ENCODE results near the gene STAB1. TPM values are rescaled to one million over a fixed set of nuclear protein-coding genes. Genes with fewer than 3 reads are reported as not detected.

STAB1 gene
- total and polyA plus RNA-seq, 2 experiments from 2014 or later: 3.0 to 4.6 TPM

- TF ChIP-seq CTCF (IDR thresholded peaks at IDR 0.05; ENCODE audit: poor library complexity) (no peak), EZH2 (IDR thresholded peaks at IDR 0.05; ENCODE audit: borderline replicate concordance) (no peak), EZH2phosphoT487 (IDR thresholded peaks at IDR 0.05; ENCODE audit: low read depth, severe bottlenecking, unreplicated experiment) (no peak)
- H3K27me3 ChIP-seq: no peaks in the 10 kb centered on the region
- H3K36me3 ChIP-seq (replicated peaks; ENCODE audit: insufficient read depth, low read depth): no peaks in the 10 kb centered on the region
- peak overlapping the region; percentile 62 for H3K27ac ChIP-seq
- no peak for DNase-seq (ENCODE audit: low spot score)
- H3K79me2 ChIP-seq: peaks cover 48% of the 10 kb centered on the region
- H3K4me2 ChIP-seq: peak overlapping the region; percentile 94
- peaks cover 5% of the 10 kb centered on the region for H4K20me1 ChIP-seq (ENCODE audit: insufficient read depth, poor library complexity, severe bottlenecking)
- 79% methylated on average over 12 of the region's 12 CpGs for WGBS (ENCODE audit: low lambda C conversion rate, missing lambda C conversion rate)
- no peak overlapping the region for H3K4me3 ChIP-seq
- no peaks in the 10 kb centered on the region for H3K9me2 ChIP-seq (replicated peaks; ENCODE audit: insufficient read depth)
- peaks cover 41% of the 10 kb centered on the region for H3K4me1 ChIP-seq (ENCODE audit: insufficient read depth)
- H2AFZ ChIP-seq: no peak overlapping the region
- no peaks in the 10 kb centered on the region for H3K9me3 ChIP-seq (ENCODE audit: low read depth)
Measured at GRCh38 chr3:52529376-52530333, 34.5 kb downstream of the STAB1 start.

DNA sequence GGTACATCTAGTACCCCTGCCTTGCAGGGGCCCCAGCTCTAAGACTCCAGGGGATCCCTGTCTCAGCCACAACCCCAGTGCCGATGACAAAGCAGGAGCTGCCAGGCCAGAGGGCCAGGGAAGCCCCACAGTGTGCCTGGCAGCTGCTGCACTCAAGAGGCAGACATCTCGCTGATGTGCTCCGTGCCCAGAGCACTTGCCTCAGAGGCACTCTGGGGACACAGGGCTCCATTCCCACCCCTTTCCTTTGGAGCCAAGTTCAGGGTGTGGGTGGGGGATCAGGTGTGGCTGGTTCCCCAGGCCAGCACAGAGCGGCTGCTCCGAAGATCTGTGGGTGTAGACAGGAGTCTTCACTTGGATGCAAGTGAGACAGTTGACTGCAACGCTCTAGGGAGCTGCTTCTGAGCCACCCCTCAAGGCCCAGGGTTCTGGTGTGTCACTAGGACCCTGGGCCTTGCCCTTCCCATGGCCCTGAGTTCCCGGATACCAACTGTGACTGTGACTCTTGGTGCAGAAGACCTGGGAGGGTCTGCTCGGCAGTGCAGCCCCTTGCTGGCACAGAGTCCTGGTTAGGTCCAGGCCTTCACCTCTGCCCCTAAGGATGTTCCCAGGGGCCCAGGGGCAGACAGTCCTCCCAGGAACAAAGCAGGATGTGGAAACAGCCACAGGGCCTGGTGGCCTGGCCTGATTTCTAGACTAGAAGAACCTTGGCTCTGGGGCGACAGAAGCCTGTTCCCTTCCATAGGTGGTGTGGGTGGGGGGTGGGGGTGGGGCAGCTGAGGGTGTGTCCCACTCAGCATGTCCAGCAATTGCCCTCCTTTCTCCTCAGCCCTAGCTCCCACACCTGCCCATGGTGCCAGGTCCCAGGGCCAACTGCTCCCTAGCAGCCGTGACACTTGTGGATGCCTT, 36.0 kb downstream of the STAB1 start:
- Histone ChIP-seq H3K27me3 (no peaks in the 10 kb centered on the region), H2AFZ (no peak overlapping the region), H3K27ac (peak overlapping the region; percentile 72), H3K4me1 (ENCODE audit: insufficient read depth) (peaks cover 52% of the 10 kb centered on the region), H3K4me2 (peak overlapping the region; percentile 94), H3K9me2 (replicated peaks; ENCODE audit: insufficient read depth) (no peaks in the 10 kb centered on the region), H3K79me2 (peaks cover 53% of the 10 kb centered on the region), H4K20me1 (ENCODE audit: insufficient read depth, poor library complexity, severe bottlenecking) (peaks cover 5% of the 10 kb centered on the region), H3K36me3 (replicated peaks; ENCODE audit: insufficient read depth, low read depth) (no peaks in the 10 kb centered on the region), H3K4me3 (no peak overlapping the region), H3K9me3 (ENCODE audit: low read depth) (no peaks in the 10 kb centered on the region)
- DNase-seq (ENCODE audit: low spot score): no peak
- no peak for TF ChIP-seq EZH2 (IDR thresholded peaks at IDR 0.05; ENCODE audit: borderline replicate concordance)
- no peak for TF ChIP-seq EZH2phosphoT487 (IDR thresholded peaks at IDR 0.05; ENCODE audit: low read depth, severe bottlenecking, unreplicated experiment)
- no peak for TF ChIP-seq CTCF (IDR thresholded peaks at IDR 0.05; ENCODE audit: poor library complexity)
- WGBS (ENCODE audit: low lambda C conversion rate, missing lambda C conversion rate): 93% methylated on average over 10 of the region's 10 CpGs

- Histone ChIP-seq H3K9me2 (replicated peaks; ENCODE audit: insufficient read depth) (no peaks in the 10 kb centered on the region), H3K4me3 (no peak overlapping the region), H3K4me1 (ENCODE audit: insufficient read depth) (peaks cover 48% of the 10 kb centered on the region), H3K27me3 (no peaks in the 10 kb centered on the region), H3K9me3 (ENCODE audit: low read depth) (no peaks in the 10 kb centered on the region), H3K27ac (peak overlapping the region; percentile 72), H3K79me2 (peaks cover 53% of the 10 kb centered on the region), H4K20me1 (ENCODE audit: insufficient read depth, poor library complexity, severe bottlenecking) (peaks cover 5% of the 10 kb centered on the region), H2AFZ (peak overlapping the region; percentile 9), H3K36me3 (replicated peaks; ENCODE audit: insufficient read depth, low read depth) (no peaks in the 10 kb centered on the region), H3K4me2 (peak overlapping the region; percentile 94)
- TF ChIP-seq CTCF (IDR thresholded peaks at IDR 0.05; ENCODE audit: poor library complexity) (no peak), EZH2phosphoT487 (IDR thresholded peaks at IDR 0.05; ENCODE audit: low read depth, severe bottlenecking, unreplicated experiment) (no peak), EZH2 (IDR thresholded peaks at IDR 0.05; ENCODE audit: borderline replicate concordance) (no peak)
- 77% methylated on average over 14 of the region's 14 CpGs for WGBS (ENCODE audit: low lambda C conversion rate, missing lambda C conversion rate)
- DNase-seq (ENCODE audit: low spot score): no peak
Measured at GRCh38 chr3:52531860-52532516, 36.9 kb downstream of the STAB1 start.
